HL-60 (cell line): ENCODE measurements around the gene CAGE1.
A peak's percentile ranks its signal among the peaks of the same experiment; 100 is the strongest.

ENCODE experiments used
- DNase-seq, 2 experiments: peaks; one replicate each; pipeline ENCODE4 v3.0.0-alpha.2; 2010 to 2020; ENCODE audit warnings: low read depth in 1 of 2, low spot score in 1 of 2
- H3K27ac ChIP-seq: fragments of 250-450 bp; sonication (Bioruptor Pico); replicated peaks from 2 replicates; pipeline ENCODE4 v1.5.1; 2020; ENCODE audit warnings: mild to moderate bottlenecking, moderate library complexity
- H3K27me3 ChIP-seq: fragments of 250-450 bp; sonication (Bioruptor Pico); 2 replicates; pipeline ENCODE4 v1.5.1; 2021; ENCODE audit warnings: mild to moderate bottlenecking, moderate library complexity; ENCODE audit not compliant: insufficient read depth, poor library complexity, severe bottlenecking
- H3K4me3 ChIP-seq: replicated peaks from 2 replicates; pipeline ENCODE4 v1.5.1; 2011; ENCODE audit warnings: mild to moderate bottlenecking, control low read depth, low read length; ENCODE audit not compliant: insufficient read depth
- GABPA ChIP-seq: IDR thresholded peaks from 2 replicates; pipeline ENCODE4 v1.6.1; 2012; ENCODE audit warnings: low read depth
- POLR2AphosphoS5 ChIP-seq: IDR thresholded peaks from 2 replicates; pipeline ENCODE4 v1.6.1; 2012; ENCODE audit warnings: low read depth
- SPI1 ChIP-seq: IDR thresholded peaks from 2 replicates; pipeline ENCODE4 v1.6.1; 2012; ENCODE audit warnings: low read depth, mild to moderate bottlenecking, borderline replicate concordance
- TF ChIP-seq, protein P1 (sequence below): IDR thresholded peaks from one replicate; pipeline ENCODE4 v1.5.1; 2011; ENCODE audit warnings: low read length, control low read depth, inconsistent platforms; ENCODE audit not compliant: insufficient read depth
- TF ChIP-seq, protein P2 (sequence below): IDR thresholded peaks from 2 replicates; pipeline ENCODE4 v1.6.1; 2012; ENCODE audit warnings: low read depth; ENCODE audit not compliant: insufficient replicate concordance

Gene CAGE1

DNA sequence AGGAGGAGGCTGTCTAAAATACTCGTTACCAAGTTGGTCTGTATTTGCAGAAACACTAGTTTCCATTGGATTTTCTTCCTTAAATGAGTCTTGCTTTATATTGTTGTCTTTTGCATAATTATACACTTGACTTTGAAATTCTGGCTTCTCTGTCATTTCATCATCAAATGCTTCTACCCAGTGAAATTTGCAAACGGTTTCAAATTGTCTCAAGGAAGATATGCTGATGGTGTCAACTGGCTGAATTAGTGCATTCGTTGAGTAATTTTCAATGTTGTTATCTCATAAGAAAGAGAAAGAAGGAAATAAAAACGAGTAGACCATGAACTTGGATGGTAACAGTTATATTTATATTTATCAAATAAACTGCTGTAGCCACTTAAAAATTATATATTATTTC lies 10.8 kb downstream of the CAGE1 start:
- Histone ChIP-seq H3K27me3 (no peaks in the 10 kb centered on the region), H3K4me3 (no peak overlapping the region), H3K27ac (no peak overlapping the region)
- TF ChIP-seq GABPA (no peak), POLR2AphosphoS5 (no peak), SPI1 (no peak)
- TF ChIP-seq, protein P1, sequence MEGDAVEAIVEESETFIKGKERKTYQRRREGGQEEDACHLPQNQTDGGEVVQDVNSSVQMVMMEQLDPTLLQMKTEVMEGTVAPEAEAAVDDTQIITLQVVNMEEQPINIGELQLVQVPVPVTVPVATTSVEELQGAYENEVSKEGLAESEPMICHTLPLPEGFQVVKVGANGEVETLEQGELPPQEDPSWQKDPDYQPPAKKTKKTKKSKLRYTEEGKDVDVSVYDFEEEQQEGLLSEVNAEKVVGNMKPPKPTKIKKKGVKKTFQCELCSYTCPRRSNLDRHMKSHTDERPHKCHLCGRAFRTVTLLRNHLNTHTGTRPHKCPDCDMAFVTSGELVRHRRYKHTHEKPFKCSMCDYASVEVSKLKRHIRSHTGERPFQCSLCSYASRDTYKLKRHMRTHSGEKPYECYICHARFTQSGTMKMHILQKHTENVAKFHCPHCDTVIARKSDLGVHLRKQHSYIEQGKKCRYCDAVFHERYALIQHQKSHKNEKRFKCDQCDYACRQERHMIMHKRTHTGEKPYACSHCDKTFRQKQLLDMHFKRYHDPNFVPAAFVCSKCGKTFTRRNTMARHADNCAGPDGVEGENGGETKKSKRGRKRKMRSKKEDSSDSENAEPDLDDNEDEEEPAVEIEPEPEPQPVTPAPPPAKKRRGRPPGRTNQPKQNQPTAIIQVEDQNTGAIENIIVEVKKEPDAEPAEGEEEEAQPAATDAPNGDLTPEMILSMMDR, result no peak
- TF ChIP-seq, protein P2, sequence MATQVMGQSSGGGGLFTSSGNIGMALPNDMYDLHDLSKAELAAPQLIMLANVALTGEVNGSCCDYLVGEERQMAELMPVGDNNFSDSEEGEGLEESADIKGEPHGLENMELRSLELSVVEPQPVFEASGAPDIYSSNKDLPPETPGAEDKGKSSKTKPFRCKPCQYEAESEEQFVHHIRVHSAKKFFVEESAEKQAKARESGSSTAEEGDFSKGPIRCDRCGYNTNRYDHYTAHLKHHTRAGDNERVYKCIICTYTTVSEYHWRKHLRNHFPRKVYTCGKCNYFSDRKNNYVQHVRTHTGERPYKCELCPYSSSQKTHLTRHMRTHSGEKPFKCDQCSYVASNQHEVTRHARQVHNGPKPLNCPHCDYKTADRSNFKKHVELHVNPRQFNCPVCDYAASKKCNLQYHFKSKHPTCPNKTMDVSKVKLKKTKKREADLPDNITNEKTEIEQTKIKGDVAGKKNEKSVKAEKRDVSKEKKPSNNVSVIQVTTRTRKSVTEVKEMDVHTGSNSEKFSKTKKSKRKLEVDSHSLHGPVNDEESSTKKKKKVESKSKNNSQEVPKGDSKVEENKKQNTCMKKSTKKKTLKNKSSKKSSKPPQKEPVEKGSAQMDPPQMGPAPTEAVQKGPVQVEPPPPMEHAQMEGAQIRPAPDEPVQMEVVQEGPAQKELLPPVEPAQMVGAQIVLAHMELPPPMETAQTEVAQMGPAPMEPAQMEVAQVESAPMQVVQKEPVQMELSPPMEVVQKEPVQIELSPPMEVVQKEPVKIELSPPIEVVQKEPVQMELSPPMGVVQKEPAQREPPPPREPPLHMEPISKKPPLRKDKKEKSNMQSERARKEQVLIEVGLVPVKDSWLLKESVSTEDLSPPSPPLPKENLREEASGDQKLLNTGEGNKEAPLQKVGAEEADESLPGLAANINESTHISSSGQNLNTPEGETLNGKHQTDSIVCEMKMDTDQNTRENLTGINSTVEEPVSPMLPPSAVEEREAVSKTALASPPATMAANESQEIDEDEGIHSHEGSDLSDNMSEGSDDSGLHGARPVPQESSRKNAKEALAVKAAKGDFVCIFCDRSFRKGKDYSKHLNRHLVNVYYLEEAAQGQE, result no peak
- no peak for DNase-seq

DNA sequence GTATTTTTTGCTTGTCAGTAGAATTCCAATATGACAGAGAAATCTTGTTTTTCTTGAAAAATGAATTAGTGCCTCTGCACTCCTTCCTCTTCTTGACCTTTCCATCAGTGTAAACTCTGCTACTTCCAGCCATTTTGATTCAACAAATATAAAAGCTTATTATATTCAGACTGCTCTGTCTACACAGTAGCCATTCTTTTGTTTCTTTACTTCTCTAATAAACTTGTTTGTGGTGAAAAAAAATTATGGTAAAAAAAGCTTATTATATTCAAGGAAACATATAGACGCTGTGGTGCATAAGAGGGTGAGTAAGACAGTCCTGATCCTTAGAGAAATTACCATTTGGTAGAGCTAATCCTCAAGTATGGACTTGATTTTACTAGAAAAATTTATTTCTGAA lies 11.6 kb downstream of the CAGE1 start:
- H3K27ac ChIP-seq, result no peak overlapping the region
- H3K27me3 ChIP-seq, result no peaks in the 10 kb centered on the region
- no peak for DNase-seq
- no peak for TF ChIP-seq SPI1
- TF ChIP-seq GABPA, result no peak
- TF ChIP-seq, protein P1, result no peak
- TF ChIP-seq, protein P2, result no peak
- TF ChIP-seq POLR2AphosphoS5, result no peak
- H3K4me3 ChIP-seq, result no peak overlapping the region

DNA sequence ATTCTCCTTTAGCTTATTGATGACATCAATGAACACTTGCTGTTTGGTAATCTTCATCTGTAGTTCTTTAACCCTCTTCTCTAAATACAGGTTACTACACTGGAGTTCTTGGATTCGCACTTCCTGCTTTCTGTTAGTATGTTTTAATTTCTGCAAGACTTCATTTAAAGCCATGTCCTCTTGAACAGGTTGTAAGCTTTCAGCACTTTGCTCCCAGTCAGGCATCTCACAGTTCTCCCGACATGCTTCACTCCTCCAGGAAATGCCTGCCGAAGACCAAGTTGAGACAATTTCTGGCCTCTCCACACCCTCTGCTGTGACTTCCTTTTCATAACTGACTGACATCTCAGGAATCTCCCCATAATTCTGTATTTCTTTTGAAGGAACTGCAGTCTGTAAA lies 15.8 kb downstream of the CAGE1 start:
- no peak for TF ChIP-seq POLR2AphosphoS5
- TF ChIP-seq SPI1, result peak; percentile 51; the same call in 1 of the 2 replicates
- H3K4me3 ChIP-seq, result no peak overlapping the region
- no peak for DNase-seq
- H3K27ac ChIP-seq, result no peak overlapping the region
- H3K27me3 ChIP-seq, result no peaks in the 10 kb centered on the region

DNA sequence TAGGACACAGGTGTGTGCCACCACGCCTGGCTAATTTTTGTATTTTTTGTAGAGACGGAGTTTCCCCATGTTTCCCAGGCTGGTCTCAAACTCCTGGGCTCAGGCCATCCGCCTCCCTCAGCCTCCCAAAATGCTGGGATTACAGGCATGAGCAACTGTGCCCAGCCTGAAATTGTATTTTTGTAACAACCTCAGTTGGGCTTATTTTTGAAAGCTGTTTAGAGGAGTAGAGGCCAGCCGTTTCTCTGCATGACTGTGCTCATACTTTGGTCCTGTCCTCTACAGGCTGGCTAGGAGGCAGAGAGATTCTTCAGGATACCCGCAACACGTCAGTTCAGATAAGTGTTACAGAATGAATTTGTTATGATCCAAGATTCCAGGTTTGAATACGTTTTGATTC lies 22.1 kb downstream of the CAGE1 start:
- H3K27me3 ChIP-seq, result no peaks in the 10 kb centered on the region
- H3K4me3 ChIP-seq, result no peak overlapping the region
- DNase-seq, result no peak
- no peak overlapping the region for H3K27ac ChIP-seq
- TF ChIP-seq GABPA (no peak), SPI1 (no peak), POLR2AphosphoS5 (no peak)
- TF ChIP-seq, protein P1, result no peak
- TF ChIP-seq, protein P2, result no peak
